Neuron (in vitro differentiated cells): Measurements from ENCODE around the gene S100A14.
"Not testable (repeated sequence)": the region's sequence is repeated elsewhere in the genome, so short reads cannot be mapped to it uniquely, and the experiment has no call there.

Source experiments
- H2AFZ ChIP-seq: one replicate; pipeline ENCODE4 v1.6.1; 2013; ENCODE audit warnings: low read depth, mild to moderate bottlenecking, inconsistent platforms, low read length, moderate library complexity
- H3K27me3 ChIP-seq: one replicate; pipeline ENCODE4 v1.6.1; 2013; ENCODE audit warnings: low read length; ENCODE audit not compliant: insufficient read depth
- H3K36me3 ChIP-seq: one replicate; pipeline ENCODE4 v1.6.1; 2013; ENCODE audit warnings: low read length; ENCODE audit not compliant: insufficient read depth
- H3K4me1 ChIP-seq: one replicate; pipeline ENCODE4 v1.6.1; 2013; ENCODE audit warnings: low read length; ENCODE audit not compliant: insufficient read depth
- H3K4me3 ChIP-seq: 2 replicates; pipeline ENCODE4 v1.5.1; 2013; ENCODE audit warnings: mild to moderate bottlenecking, low read length, moderate library complexity
- H3K9me3 ChIP-seq: one replicate; pipeline ENCODE4 v1.6.1; 2013; ENCODE audit warnings: low read length

Gene S100A14

GRCh38 chr1:153608742-153609584, 7.2 kb downstream of the S100A14 start:
- no peaks in the 10 kb centered on the region for H3K27me3 ChIP-seq
- peaks cover 28% of the 10 kb centered on the region for H3K4me1 ChIP-seq
- no peaks in the 10 kb centered on the region for H3K9me3 ChIP-seq
- H2AFZ ChIP-seq, result peak overlapping the region; percentile 18
- no peaks in the 10 kb centered on the region for H3K36me3 ChIP-seq
- H3K4me3 ChIP-seq, result peak overlapping the region; percentile 11

- Histone ChIP-seq H3K27me3 (no peaks in the 10 kb centered on the region), H3K9me3 (no peaks in the 10 kb centered on the region), H3K36me3 (no peaks in the 10 kb centered on the region), H2AFZ (no peak overlapping the region), H3K4me3 (no peak overlapping the region), H3K4me1 (peaks cover 28% of the 10 kb centered on the region)
These were observed 7.9 kb downstream of the S100A14 start for GRCh38 chr1:153608089-153608682.

DNA sequence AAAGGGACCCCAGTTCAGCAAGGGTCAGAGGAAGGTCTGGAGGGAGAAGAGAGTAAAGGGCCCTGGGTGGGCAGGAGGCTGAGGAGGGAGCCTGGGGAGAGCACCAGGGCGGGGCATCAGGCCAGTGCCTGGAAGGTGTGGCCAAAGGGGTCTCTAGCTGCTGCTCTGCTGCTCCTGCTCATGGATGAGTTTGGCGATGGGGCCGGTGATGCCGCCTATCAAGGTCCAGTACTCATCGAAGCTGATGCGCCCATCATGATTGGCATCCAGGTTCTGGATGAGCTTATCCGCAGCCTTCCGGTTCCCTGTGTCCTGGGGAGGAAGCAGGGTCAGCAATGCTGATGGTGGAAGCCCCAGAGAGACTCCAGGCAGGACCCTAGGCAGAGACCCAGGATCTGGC, 8.7 kb downstream of the S100A14 start:
- Histone ChIP-seq H3K36me3 (no peaks in the 10 kb centered on the region), H3K27me3 (no peaks in the 10 kb centered on the region), H3K4me3 (no peak overlapping the region), H3K4me1 (peaks cover 24% of the 10 kb centered on the region), H2AFZ (no peak overlapping the region), H3K9me3 (no peaks in the 10 kb centered on the region)

DNA sequence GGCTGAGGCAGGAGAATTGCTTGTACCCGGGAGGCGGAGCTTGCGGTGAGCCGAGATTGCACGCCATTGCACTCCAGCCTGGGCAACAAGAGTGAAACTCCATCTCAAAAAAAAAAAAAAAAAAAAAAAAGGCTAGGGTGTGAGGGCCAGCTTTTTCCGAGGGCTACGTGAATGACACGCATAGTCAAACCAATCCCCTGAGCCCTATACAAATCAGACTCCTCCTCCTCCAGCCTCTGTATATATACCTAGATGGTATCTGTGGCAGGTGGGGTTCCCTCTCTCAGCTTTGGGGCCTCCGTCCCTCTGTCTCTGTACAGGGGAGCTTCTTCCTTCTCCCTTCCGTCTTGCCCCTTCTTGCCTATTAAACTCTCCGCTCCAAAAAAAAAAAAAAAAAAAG, 9.9 kb downstream of the S100A14 start:
- H3K4me1 ChIP-seq, result peaks cover 17% of the 10 kb centered on the region
- H3K4me3 ChIP-seq, result no peak overlapping the region
- H3K9me3 ChIP-seq, result no peaks in the 10 kb centered on the region
- H3K27me3 ChIP-seq, result no peaks in the 10 kb centered on the region
- no peaks in the 10 kb centered on the region for H3K36me3 ChIP-seq
- H2AFZ ChIP-seq, result no peak overlapping the region

GRCh38 chr1:153602749-153603148, 13.4 kb downstream of the S100A14 start:
- Histone ChIP-seq H3K27me3 (no peaks in the 10 kb centered on the region), H3K9me3 (no peaks in the 10 kb centered on the region), H3K4me3 (no peak overlapping the region), H2AFZ (no peak overlapping the region), H3K36me3 (no peaks in the 10 kb centered on the region), H3K4me1 (peaks cover 8% of the 10 kb centered on the region)

GRCh38 chr1:153599847-153600246, 16.3 kb downstream of the S100A14 start:
- Histone ChIP-seq H3K9me3 (no peaks in the 10 kb centered on the region), H3K4me1 (peaks cover 8% of the 10 kb centered on the region), H3K27me3 (no peaks in the 10 kb centered on the region), H2AFZ (no peak overlapping the region), H3K4me3 (no peak overlapping the region), H3K36me3 (no peaks in the 10 kb centered on the region)

DNA sequence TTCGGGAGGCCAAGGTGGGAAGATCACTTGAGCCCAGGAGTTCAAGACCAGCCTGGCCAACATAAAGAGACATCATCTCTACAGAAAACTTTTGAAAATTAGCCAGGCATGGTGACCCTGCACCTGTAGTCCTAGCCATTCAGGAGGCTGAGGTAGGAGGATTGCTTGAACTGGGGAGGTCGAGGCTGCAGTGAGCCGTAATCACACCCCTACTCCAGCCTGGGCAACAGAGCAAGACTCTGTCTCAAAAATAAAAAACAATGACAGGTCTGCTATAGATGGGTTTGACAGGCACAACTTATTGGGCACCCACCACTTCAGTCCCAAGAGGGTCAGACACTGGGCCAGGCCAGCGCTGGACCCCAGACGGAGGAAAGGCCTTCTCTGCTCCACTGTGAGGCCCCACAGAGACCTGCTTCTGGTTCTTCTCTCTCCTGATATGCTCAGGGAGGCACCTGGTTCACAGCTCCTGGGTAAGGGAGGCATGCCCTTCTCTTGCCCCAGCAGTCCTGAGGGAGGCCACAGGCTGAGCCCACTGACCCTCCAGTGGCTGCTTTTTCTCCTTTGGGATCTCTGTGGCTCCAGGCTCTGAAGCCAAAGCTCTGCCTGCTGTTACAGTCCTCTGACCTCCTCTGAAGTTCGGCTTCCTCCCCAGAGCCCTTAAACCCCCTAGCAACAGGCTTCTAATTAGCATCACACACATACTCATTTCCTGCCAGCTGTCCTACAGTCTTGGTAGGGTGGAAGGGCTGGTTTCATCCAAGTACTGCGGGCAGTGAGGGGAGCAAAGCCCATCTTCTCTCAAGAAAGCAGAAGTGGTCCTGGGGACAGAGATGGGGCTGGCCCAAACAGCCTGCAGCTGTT, 17.6 kb downstream of the S100A14 start:
- H3K4me3 ChIP-seq, result no peak overlapping the region
- no peaks in the 10 kb centered on the region for H3K9me3 ChIP-seq
- H2AFZ ChIP-seq, result no peak overlapping the region
- no peaks in the 10 kb centered on the region for H3K36me3 ChIP-seq
- no peaks in the 10 kb centered on the region for H3K27me3 ChIP-seq
- H3K4me1 ChIP-seq, result peaks cover 8% of the 10 kb centered on the region

DNA sequence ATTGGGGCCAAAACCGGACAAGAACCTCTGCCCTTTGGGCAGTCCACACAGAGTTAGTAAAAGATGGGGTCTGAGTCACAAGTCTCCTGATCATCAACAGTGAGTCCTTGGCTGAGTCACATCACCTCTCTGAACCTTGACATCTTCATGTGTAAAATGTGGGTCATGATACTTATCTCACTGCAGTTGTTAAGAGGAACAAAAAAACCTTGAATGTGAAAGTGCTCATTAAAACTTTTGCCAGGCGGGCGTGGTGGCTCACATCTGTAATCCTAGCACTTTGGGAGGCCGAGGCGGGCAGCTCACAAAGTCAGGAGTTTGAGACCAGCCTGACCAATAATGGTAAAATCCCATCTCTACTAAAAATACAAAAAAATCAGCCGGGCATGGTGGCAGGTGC, 18.9 kb downstream of the S100A14 start:
- H3K4me1 ChIP-seq, result peaks cover 21% of the 10 kb centered on the region
- no peak overlapping the region for H3K4me3 ChIP-seq
- no peak overlapping the region for H2AFZ ChIP-seq
- H3K36me3 ChIP-seq, result no peaks in the 10 kb centered on the region
- H3K9me3 ChIP-seq, result no peaks in the 10 kb centered on the region
- no peaks in the 10 kb centered on the region for H3K27me3 ChIP-seq

DNA sequence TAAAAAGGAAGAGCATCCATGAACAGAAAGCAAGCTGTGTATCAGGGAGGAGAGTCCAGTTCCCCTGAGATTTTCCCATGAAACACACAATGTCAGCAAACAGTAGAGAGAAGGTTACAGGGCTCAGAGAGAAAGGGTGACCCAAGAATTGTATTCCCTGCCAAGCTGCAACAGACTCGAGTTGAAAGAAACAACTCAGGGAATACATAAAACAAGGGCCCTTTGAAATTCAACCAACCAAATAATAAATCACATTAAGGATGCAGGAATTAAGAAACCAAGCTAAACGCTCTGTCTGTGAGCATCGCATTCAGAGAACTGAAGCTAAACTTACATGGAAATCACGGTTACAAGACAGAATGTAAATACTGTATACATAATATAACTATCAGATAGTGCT, 23.4 kb downstream of the S100A14 start:
- H2AFZ ChIP-seq, result no peak overlapping the region
- no peaks in the 10 kb centered on the region for H3K27me3 ChIP-seq
- H3K36me3 ChIP-seq, result no peaks in the 10 kb centered on the region
- no peak overlapping the region for H3K4me3 ChIP-seq
- no peaks in the 10 kb centered on the region for H3K9me3 ChIP-seq
- peaks cover 17% of the 10 kb centered on the region for H3K4me1 ChIP-seq

GRCh38 chr1:153588482-153588881, 27.6 kb downstream of the S100A14 start:
- H2AFZ ChIP-seq, result no peak overlapping the region
- H3K4me3 ChIP-seq, result no peak overlapping the region
- no peaks in the 10 kb centered on the region for H3K9me3 ChIP-seq
- H3K27me3 ChIP-seq, result no peaks in the 10 kb centered on the region
- H3K4me1 ChIP-seq, result peaks cover 29% of the 10 kb centered on the region
- no peaks in the 10 kb centered on the region for H3K36me3 ChIP-seq

DNA sequence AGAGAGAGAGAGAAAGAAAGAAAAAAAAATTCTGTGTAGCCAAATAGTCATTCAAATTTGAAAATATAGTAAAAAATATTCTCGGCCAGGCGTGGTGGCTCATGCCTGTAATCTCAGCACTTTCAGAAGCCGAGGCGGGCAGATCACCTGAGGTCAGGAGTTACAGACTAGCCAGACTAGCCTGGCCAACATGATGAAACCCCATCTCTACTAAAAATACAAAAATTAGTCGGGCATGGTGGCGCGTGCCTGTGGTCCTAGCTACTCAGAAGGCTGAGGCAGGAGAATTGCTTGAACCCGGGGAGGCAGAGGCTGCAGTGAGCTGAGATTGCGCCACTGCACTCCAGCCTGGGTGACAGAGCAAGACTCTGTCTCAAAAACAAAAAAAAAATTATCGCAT, 28.1 kb downstream of the S100A14 start:
- not testable (repeated sequence) for H3K9me3 ChIP-seq, H3K36me3 ChIP-seq, H3K27me3 ChIP-seq, H3K4me3 ChIP-seq, H2AFZ ChIP-seq
- H3K4me1 ChIP-seq, result peaks cover 25% of the 10 kb centered on the region

DNA sequence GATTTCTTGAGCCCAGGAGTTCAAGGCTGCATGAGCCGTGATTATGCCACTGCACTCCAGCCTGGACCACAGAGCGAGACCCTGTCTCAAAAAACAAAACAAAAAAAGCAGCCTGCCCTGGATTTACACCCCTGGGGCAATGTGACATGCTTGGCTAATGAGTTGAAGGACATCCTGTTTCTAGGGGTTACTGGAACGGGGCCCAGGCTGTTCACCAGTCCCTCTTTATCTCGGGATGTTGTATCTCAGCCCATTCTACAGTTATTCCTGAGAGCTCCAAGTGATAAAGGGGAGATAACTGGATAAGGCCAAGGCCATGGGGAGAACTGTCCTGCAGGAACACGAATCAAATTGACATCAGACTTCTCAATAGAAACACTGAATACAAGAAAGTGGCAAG, 28.8 kb downstream of the S100A14 start:
- H3K4me1 ChIP-seq, result peaks cover 17% of the 10 kb centered on the region

DNA sequence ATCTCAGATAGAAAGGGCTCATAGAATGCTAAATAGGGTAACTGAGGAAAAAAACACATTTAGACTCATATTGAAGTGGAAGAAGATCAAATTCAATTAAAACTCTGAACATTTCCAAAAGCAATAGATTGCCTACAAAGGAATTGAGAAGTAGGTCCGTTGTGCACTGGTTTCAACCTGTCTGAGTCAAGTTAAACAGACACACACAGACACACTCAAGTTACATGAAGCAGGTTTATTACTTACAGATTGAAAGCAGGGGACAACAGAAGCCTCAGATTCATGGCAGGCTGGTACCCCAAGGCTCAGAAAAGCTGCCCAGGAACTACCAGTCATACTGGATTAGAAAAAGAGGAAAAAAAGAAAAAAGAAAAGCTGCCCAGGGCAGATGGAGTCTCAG, 29.8 kb downstream of the S100A14 start:
- Histone ChIP-seq H3K36me3 (no peaks in the 10 kb centered on the region), H2AFZ (peak overlapping the region; percentile 15), H3K4me3 (no peak overlapping the region), H3K27me3 (no peaks in the 10 kb centered on the region), H3K4me1 (peaks cover 13% of the 10 kb centered on the region), H3K9me3 (no peaks in the 10 kb centered on the region)

More for the DNA sequence above, 28.8 kb downstream of the S100A14 start:
- no peaks in the 10 kb centered on the region for H3K9me3 ChIP-seq
- H3K4me3 ChIP-seq, result no peak overlapping the region
- no peaks in the 10 kb centered on the region for H3K36me3 ChIP-seq
- no peak overlapping the region for H2AFZ ChIP-seq
- H3K27me3 ChIP-seq, result no peaks in the 10 kb centered on the region
